ENCODE measurements around the gene ZNF891. TPM values are rescaled to one million over a fixed set of nuclear protein-coding genes. Genes with fewer than 3 reads are reported as not detected.

ZNF891 gene
- total RNA-seq, 1 donor from 2014 or later: 1.3 TPM

- H3K9me3 Mint-ChIP-seq (ENCODE audit: low read depth): peaks cover 72% of the 10 kb centered on the region
- no peak for DNase-seq (ENCODE audit: low spot score)
- H3K27ac Mint-ChIP-seq (ENCODE audit: unreplicated experiment): no peak overlapping the region
Observed at GRCh38 chr12:133120385-133121191, 9.5 kb downstream of the ZNF891 start.

GRCh38 chr12:133108150-133108549 lies 21.9 kb downstream of the ZNF891 start:
- no peak overlapping the region for H3K4me3 Mint-ChIP-seq (ENCODE audit: unreplicated experiment)
- DNase-seq (ENCODE audit: low spot score): no peak
- TF ChIP-seq CTCF (IDR thresholded peaks at IDR 0.05): no peak
- H3K27me3 Mint-ChIP-seq (ENCODE audit: low read depth): no peaks in the 10 kb centered on the region
- peaks cover 73% of the 10 kb centered on the region for H3K36me3 Mint-ChIP-seq (ENCODE audit: low read depth)
- H3K4me1 Mint-ChIP-seq (ENCODE audit: low read depth): no peaks in the 10 kb centered on the region
- peaks cover 74% of the 10 kb centered on the region for H3K9me3 Mint-ChIP-seq (ENCODE audit: low read depth)
- H3K27ac Mint-ChIP-seq (ENCODE audit: unreplicated experiment): no peak overlapping the region

More at GRCh38 chr12:133120385-133121191, 9.5 kb downstream of the ZNF891 start:
- TF ChIP-seq CTCF (IDR thresholded peaks at IDR 0.05): no peak
- Mint-ChIP-seq H3K4me1 (ENCODE audit: low read depth) (no peaks in the 10 kb centered on the region), H3K4me3 (ENCODE audit: unreplicated experiment) (no peak overlapping the region), H3K27me3 (ENCODE audit: low read depth) (no peaks in the 10 kb centered on the region), H3K36me3 (ENCODE audit: low read depth) (peaks cover 71% of the 10 kb centered on the region)

GRCh38 chr12:133107121-133107520 lies 23.0 kb downstream of the ZNF891 start:
- Mint-ChIP-seq H3K9me3 (ENCODE audit: low read depth) (peaks cover 73% of the 10 kb centered on the region), H3K27me3 (ENCODE audit: low read depth) (no peaks in the 10 kb centered on the region), H3K4me1 (ENCODE audit: low read depth) (no peaks in the 10 kb centered on the region), H3K4me3 (ENCODE audit: unreplicated experiment) (no peak overlapping the region), H3K36me3 (ENCODE audit: low read depth) (peaks cover 75% of the 10 kb centered on the region), H3K27ac (ENCODE audit: unreplicated experiment) (no peak overlapping the region)
- TF ChIP-seq CTCF (IDR thresholded peaks at IDR 0.05): no peak
- DNase-seq (ENCODE audit: low spot score): no peak

- no peaks in the 10 kb centered on the region for H3K4me1 Mint-ChIP-seq (ENCODE audit: low read depth)
- no peak for DNase-seq (ENCODE audit: low spot score)
- H3K36me3 Mint-ChIP-seq (ENCODE audit: low read depth): peaks cover 80% of the 10 kb centered on the region
- H3K9me3 Mint-ChIP-seq (ENCODE audit: low read depth): peaks cover 75% of the 10 kb centered on the region
- TF ChIP-seq CTCF (IDR thresholded peaks at IDR 0.05): no peak
- no peak overlapping the region for H3K4me3 Mint-ChIP-seq (ENCODE audit: unreplicated experiment)
- no peaks in the 10 kb centered on the region for H3K27me3 Mint-ChIP-seq (ENCODE audit: low read depth)
- peak overlapping the region; percentile 32 for H3K27ac Mint-ChIP-seq (ENCODE audit: unreplicated experiment)
Observed at GRCh38 chr12:133106253-133106652, 23.8 kb downstream of the ZNF891 start.

GRCh38 chr12:133105620-133106019 lies 24.5 kb downstream of the ZNF891 start:
- peaks cover 83% of the 10 kb centered on the region for H3K36me3 Mint-ChIP-seq (ENCODE audit: low read depth)
- no peaks in the 10 kb centered on the region for H3K27me3 Mint-ChIP-seq (ENCODE audit: low read depth)
- H3K4me3 Mint-ChIP-seq (ENCODE audit: unreplicated experiment): no peak overlapping the region
- DNase-seq (ENCODE audit: low spot score): no peak
- no peak for TF ChIP-seq CTCF (IDR thresholded peaks at IDR 0.05)
- no peaks in the 10 kb centered on the region for H3K4me1 Mint-ChIP-seq (ENCODE audit: low read depth)
- H3K9me3 Mint-ChIP-seq (ENCODE audit: low read depth): peaks cover 76% of the 10 kb centered on the region
- no peak overlapping the region for H3K27ac Mint-ChIP-seq (ENCODE audit: unreplicated experiment)

All from chondrocyte (in vitro differentiated cells).